Activated gamma-delta T cell treated with anti-CD3 and anti-CD28 coated beads, Interleukin-2, amount 50 U/mL, for 16 hours (primary cell): ENCODE data around the gene RPRD2.
A peak's percentile ranks its signal among the peaks of the same experiment; 100 is the strongest.

Experiments
- DNase-seq: peaks from one replicate; pipeline ENCODE4 v3.0.0-alpha.2; 2020; ENCODE audit warnings: low read depth

RPRD2 gene

GRCh38 chr1:150472601-150473200, 108.8 kb downstream of the RPRD2 start:
- no peak for DNase-seq

DNA sequence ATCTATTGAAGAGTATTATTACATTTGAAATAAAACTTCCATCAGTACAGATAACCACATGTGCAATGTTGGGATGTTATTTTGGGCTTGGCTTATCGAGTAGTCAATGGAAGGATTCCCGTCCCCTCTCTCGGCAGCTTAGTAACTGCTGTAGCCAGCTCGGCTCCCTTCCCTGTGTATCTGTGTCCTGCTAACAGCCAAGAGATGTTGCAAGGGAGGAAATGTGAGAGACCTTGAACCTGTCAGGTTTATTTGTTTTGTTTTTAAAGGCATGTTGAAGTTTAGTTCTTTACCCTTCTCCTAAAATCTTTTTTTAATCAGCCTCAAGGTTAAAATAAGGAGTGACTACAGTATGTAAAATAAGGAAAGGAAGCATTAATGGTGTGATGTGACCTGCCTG, 109.7 kb downstream of the RPRD2 start:
- DNase-seq, result no peak

DNA sequence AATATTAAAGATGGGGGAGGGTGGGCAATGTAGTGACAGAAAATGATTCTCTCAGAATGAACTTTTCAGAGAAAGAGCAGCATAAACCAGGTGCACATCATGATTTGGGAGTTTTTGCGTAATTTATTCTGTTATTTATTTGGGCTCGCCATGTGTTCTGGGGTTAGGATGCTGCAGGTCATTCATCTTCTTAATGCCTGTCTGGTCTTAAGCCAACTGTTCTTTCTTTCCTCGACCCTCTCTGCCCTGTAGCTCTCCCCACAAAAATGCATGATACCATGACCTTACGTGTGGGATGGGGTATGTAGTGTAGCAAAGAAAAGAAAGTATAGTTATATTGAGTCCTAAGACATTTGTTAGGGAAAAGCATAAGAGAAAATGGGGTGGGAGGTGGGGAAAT, 110.9 kb downstream of the RPRD2 start:
- DNase-seq, result no peak

DNA sequence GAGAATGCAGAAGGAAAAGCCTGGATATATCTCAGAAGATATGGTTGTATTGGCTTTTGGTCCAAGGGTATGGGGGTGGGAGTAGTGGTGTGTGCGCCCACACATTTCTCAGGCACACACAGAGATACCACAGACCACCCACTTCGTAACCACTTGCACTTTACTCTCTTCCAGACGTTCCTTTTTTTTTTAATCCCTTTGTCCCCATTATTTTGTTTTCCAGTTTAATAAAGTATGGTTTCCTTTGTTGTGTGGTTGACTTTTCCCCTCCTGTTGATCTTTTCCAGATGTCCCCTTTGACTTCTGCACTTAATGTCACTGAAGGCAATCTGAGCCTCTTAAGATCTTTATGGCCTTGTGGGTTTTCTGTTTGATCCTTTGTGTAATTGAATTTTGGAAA, 112.8 kb downstream of the RPRD2 start:
- DNase-seq, result no peak

GRCh38 chr1:150477320-150477719, 113.4 kb downstream of the RPRD2 start:
- no peak for DNase-seq

DNA sequence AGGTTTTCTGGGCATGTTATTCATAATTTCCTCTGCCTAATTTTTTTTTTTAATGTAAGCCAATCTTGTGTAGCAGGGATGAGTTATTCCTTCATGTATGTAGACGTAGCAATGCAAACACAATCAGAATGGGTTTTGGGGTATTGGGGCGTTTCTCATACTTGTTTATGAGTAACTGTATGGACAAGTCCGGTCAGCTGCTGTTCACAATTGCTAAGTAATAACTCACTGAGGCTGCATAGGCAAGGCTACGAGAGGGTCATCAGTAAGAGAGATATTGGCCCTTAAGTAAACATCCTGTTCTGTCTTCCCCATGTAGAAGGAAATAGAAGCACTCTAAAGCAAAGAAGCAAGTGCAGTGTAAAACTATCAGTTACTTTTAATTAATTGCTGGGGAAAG, 113.8 kb downstream of the RPRD2 start:
- no peak for DNase-seq

GRCh38 chr1:150479370-150479769, 115.4 kb downstream of the RPRD2 start:
- DNase-seq, result no peak

- no peak for DNase-seq
These were observed 116.0 kb downstream of the RPRD2 start for GRCh38 chr1:150479927-150480352.

DNA sequence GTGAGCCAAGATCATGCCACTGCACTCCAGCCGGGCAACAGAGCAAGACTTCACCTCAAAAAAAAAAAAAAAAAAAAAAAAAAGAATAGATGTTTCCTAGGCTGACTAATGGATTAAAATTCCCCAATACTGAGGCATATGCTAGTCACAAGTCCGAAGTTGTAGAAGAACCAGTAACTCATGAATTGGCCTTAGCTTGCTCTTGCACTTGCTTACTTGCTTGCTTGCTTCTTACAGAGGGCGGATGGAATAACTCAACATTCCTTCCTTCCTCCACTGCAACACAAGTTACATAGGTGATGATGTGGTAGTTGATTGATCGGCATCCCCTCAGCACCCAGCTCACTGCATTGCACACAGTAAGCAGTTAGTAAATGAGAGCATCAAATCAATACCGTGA, 120.5 kb downstream of the RPRD2 start:
- DNase-seq, result no peak

- DNase-seq, result no peak
These were observed 120.9 kb downstream of the RPRD2 start for GRCh38 chr1:150484861-150485260.

- DNase-seq, result peak; percentile 92
These were observed 123.2 kb downstream of the RPRD2 start, which contains the start of gene TARS2 for GRCh38 chr1:150486966-150487762. TSS of gene TARS2 (plus strand) at chr1:150487419. CDS start at chr1:150487451, 32 bp downstream.

GRCh38 chr1:150487763-150488115, 123.8 kb downstream of the RPRD2 start:
- DNase-seq, result no peak

GRCh38 chr1:150493175-150493574, 129.2 kb downstream of the RPRD2 start:
- DNase-seq, result no peak

GRCh38 chr1:150498342-150498741, 134.4 kb downstream of the RPRD2 start:
- DNase-seq, result no peak

- DNase-seq, result no peak
These were observed 141.5 kb downstream of the RPRD2 start for GRCh38 chr1:150505431-150505830.

DNA sequence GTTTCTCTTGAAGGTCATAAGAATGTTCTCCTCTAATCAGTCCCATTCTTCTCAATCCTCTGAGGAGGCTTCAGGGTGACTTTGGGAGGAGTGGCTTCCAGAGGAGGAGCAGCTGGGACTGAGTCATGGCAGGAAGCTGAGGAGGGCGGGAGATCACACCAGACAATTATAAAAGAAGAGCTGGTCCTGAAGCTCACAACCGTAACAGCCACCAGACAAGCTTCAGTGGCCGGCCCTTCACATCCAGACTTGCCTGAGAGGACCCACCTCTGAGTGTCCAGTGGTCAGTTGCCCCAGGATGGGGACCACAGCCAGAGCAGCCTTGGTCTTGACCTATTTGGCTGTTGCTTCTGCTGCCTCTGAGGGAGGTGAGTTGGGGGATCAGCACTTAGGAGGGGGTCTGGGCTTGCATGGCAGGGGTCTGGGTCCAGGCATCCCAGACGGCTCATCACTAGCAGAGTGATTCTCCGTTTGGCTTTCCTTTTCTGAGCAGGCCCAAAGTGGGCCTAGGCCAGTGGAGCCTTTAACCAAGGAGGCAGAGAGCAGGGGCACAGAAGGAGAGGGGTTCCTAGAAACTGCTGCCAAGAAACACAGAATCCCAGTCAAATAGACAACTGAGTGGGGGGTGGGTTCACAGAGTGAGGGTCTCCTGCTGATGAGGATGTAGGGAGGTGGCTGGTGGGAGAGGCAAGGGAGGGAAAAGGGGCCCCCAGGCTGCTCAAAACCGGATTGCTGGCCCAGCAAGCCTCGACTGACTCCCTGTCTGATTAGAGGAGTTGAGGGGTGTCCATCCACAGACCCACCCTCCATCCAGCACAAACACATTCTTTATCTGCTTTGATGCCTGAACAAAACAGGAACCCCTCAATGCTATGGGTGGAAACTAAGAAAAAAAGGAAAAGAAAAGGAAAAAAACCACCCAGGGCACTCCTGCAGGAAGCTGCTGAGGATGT, 144.2 kb downstream of the RPRD2 start, which contains the start of gene ECM1:
TSS of gene ECM1 (plus strand) at position 198 of the 953 bp plus-strand sequence. CDS start at position 299, 101 bp downstream.
- no peak for DNase-seq

DNA sequence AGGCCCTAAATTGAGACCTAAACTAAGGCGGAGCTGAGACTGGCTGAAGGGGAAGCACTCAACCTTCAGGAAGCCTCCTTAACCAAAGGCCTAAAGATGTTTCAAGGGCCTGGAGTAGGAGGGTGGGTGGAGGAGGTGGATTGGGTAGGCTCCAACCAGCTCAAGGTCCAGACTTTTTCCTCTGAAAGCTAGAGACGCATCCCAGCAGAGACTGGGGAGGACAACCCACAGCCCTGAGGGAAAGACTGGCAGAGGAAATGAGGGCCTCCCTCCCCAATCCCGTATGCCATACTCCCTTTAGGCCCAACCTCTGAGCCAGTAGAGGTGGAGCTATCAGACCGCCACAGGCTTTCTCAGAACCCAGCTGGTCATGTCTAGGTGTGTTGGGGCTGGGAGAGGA, 145.0 kb downstream of the RPRD2 start:
- DNase-seq, result no peak

- DNase-seq, result no peak
These were observed 147.6 kb downstream of the RPRD2 start for GRCh38 chr1:150511551-150511950.

- DNase-seq, result no peak
These were observed 148.2 kb downstream of the RPRD2 start for GRCh38 chr1:150511985-150512660.

- DNase-seq, result no peak
These were observed 148.9 kb downstream of the RPRD2 start for GRCh38 chr1:150512846-150513245.

- DNase-seq, result no peak
These were observed 149.4 kb downstream of the RPRD2 start for GRCh38 chr1:150513351-150513791.

- DNase-seq, result no peak
These were observed 150.3 kb downstream of the RPRD2 start for GRCh38 chr1:150514260-150514659.
